ENCODE measurements around the gene VWC2. TPM values are rescaled to one million over a fixed set of nuclear protein-coding genes. Genes with fewer than 3 reads are reported as not detected.

Gene VWC2
- total RNA-seq, 2 donors from 2014 or later: 0.11 TPM; not detected in 1

DNA sequence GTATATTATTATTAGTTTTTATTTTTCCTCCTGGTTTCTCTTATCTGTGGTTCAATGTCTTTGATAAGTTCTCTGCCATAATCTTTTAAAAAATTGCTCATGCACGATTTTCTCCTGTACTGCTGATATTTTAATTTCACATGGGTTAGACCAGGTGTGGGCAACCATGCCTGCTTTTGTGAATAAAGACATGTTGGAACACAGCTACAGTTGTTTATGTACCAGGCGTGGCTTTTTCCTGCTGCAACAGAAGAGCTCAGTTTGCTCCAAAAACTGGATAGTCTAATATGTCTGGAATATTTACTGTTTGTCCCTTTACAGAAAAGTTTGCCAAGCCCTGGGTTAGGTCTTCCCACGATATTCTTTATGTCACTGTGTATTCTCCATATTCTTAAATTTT, 105.2 kb downstream of the VWC2 start:
- Histone ChIP-seq H3K4me1 (replicated peaks) (no peaks in the 10 kb centered on the region), H3K36me3 (no peaks in the 10 kb centered on the region), H3K27me3 (replicated peaks; ENCODE audit: insufficient read depth) (no peaks in the 10 kb centered on the region), H3K9me3 (no peaks in the 10 kb centered on the region), H3K4me3 (no peak overlapping the region), H3K27ac (peak overlapping the region in 1 of 2 donors; percentile 31)
- TF ChIP-seq POLR2AphosphoS5 (IDR thresholded peaks at IDR 0.05) (no peak), POLR2A (IDR thresholded peaks at IDR 0.05) (no peak)
- TF ChIP-seq, protein P1, sequence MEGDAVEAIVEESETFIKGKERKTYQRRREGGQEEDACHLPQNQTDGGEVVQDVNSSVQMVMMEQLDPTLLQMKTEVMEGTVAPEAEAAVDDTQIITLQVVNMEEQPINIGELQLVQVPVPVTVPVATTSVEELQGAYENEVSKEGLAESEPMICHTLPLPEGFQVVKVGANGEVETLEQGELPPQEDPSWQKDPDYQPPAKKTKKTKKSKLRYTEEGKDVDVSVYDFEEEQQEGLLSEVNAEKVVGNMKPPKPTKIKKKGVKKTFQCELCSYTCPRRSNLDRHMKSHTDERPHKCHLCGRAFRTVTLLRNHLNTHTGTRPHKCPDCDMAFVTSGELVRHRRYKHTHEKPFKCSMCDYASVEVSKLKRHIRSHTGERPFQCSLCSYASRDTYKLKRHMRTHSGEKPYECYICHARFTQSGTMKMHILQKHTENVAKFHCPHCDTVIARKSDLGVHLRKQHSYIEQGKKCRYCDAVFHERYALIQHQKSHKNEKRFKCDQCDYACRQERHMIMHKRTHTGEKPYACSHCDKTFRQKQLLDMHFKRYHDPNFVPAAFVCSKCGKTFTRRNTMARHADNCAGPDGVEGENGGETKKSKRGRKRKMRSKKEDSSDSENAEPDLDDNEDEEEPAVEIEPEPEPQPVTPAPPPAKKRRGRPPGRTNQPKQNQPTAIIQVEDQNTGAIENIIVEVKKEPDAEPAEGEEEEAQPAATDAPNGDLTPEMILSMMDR (IDR thresholded peaks at IDR 0.05): no peak
- peak; percentile 17 for DNase-seq (ENCODE audit: low spot score)
- WGBS: 31% methylated on average over 3 of the region's 3 CpGs
- intact Hi-C loops (cut with DNase I): no loop called here

DNA sequence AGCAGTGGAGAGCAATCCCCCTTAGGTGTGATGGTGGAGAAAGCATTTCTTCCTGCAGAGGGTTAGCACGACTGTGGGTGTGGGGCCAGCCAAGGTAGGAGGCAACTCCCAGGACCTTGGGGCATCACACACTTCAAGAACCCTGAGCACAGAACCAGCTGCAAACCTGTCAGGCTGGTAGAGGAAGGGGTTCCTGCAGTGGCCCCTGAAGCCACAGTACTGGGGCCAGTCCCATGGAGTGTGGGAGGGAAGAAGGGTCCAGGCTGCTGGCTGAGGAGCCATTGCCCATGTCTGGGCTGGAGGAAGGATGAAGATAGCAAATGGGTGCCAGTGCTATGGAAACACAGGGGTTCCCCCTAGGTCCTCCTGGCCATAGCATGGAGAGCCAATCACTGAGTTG, 110.5 kb downstream of the VWC2 start:
- intact Hi-C loops (cut with DNase I): no loop called here

DNA sequence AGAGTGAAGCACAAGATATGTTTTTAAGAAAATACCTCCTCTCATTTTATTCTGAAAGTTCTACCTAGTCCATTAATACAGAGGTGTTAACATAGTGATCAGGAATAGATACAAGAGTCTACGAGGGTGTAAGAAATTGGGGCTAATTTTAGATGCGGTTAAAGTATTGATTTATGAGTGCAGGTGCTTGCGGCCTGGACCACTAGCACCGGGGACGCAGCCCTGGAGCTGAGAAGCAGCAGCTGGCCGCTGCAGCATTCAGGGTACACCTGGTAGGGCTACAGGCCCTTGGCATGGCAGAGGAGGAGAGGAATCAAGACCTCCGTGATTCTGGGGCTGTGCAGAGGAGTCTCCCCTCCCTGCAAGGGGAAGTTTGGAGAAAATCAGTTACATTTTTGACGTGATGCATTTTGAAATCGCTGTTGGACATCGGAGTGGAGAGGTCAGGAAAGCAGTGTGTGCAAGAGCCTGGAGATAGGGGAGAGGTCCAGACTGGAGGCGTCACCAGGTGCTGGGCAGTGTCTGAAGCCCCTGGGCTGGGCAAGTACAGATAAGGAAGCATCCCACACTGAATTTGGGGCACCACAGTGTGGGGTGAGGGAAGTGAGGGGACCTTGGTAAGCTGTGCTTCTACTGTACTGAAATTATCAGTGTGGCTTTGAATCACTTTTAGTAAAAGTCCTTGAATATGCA, 112.3 kb downstream of the VWC2 start:
- intact Hi-C loops (cut with DNase I): no loop called here
- no peak for DNase-seq (ENCODE audit: low spot score)
- H3K27ac ChIP-seq: no peak overlapping the region
- no peaks in the 10 kb centered on the region for H3K27me3 ChIP-seq (replicated peaks; ENCODE audit: insufficient read depth)
- TF ChIP-seq POLR2A (IDR thresholded peaks at IDR 0.05): no peak
- TF ChIP-seq POLR2AphosphoS5 (IDR thresholded peaks at IDR 0.05): no peak
- TF ChIP-seq, protein P1 (IDR thresholded peaks at IDR 0.05): no peak
- 78% methylated on average over 11 of the region's 11 CpGs for WGBS
- no peaks in the 10 kb centered on the region for H3K9me3 ChIP-seq
- no peaks in the 10 kb centered on the region for H3K4me1 ChIP-seq (replicated peaks)
- H3K4me3 ChIP-seq: no peak overlapping the region
- H3K36me3 ChIP-seq: no peaks in the 10 kb centered on the region

More for the DNA sequence above, 110.5 kb downstream of the VWC2 start:
- TF ChIP-seq, protein P1 (IDR thresholded peaks at IDR 0.05): no peak
- TF ChIP-seq POLR2AphosphoS5 (IDR thresholded peaks at IDR 0.05) (no peak), POLR2A (IDR thresholded peaks at IDR 0.05) (no peak)
- 85% methylated on average over 1 of the region's 1 CpG for WGBS
- no peaks in the 10 kb centered on the region for H3K4me1 ChIP-seq (replicated peaks)
- no peaks in the 10 kb centered on the region for H3K27me3 ChIP-seq (replicated peaks; ENCODE audit: insufficient read depth)
- no peak overlapping the region for H3K27ac ChIP-seq
- H3K4me3 ChIP-seq: no peak overlapping the region
- DNase-seq (ENCODE audit: low spot score): no peak
- no peaks in the 10 kb centered on the region for H3K36me3 ChIP-seq
- H3K9me3 ChIP-seq: no peaks in the 10 kb centered on the region

DNA sequence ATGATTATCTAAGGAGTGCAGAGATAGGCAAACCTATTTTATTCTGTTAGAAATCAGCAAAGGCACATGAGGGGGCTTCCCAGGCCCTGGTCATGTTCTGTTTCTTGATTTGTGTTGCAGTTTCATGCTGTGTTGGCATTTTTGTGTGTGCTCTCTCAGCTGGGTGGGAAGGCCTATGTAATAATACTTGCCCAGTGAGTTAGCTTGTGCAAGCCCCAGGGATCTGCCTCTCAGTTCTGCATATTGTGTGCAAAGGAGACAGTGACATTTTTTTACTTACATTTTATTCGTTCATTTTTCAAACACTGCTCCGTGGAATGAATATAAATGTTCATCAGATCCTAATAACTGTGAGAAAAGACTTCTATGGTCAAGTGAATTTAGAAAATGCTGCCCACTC, 119.0 kb downstream of the VWC2 start:
- Histone ChIP-seq H3K27me3 (replicated peaks; ENCODE audit: insufficient read depth) (no peaks in the 10 kb centered on the region), H3K9me3 (no peaks in the 10 kb centered on the region), H3K4me1 (replicated peaks) (no peaks in the 10 kb centered on the region), H3K4me3 (no peak overlapping the region), H3K27ac (no peak overlapping the region), H3K36me3 (no peaks in the 10 kb centered on the region)
- 82% methylated on average over 2 of the region's 2 CpGs for WGBS
- no peak for TF ChIP-seq POLR2A (IDR thresholded peaks at IDR 0.05)
- no peak for TF ChIP-seq POLR2AphosphoS5 (IDR thresholded peaks at IDR 0.05)
- TF ChIP-seq, protein P1 (IDR thresholded peaks at IDR 0.05): no peak
- DNase-seq (ENCODE audit: low spot score): no peak
- intact Hi-C loops (cut with DNase I): no loop called here

DNA sequence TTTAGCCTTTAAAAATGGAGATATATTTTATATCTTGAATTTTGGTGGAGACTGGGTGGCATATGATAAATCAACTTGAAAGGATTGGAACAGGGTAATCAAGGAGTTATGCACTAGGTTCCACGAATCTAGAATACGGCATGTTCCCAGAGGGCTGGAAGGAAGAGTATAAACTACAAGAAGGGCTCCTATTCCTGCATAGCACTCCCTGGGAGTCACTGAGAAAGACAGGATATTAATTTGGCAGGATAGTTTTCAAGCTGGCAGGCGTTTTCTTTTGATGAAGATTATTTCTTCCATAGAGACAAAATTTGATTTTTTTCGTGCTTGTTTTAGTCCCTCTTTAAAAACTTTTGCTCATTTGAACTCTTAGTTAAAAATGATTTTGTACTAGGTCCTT, 119.7 kb downstream of the VWC2 start:
- H3K36me3 ChIP-seq: no peaks in the 10 kb centered on the region
- no peaks in the 10 kb centered on the region for H3K27me3 ChIP-seq (replicated peaks; ENCODE audit: insufficient read depth)
- no peak overlapping the region for H3K27ac ChIP-seq
- DNase-seq (ENCODE audit: low spot score): no peak
- intact Hi-C loops (cut with DNase I): no loop called here
- H3K9me3 ChIP-seq: no peaks in the 10 kb centered on the region
- no peaks in the 10 kb centered on the region for H3K4me1 ChIP-seq (replicated peaks)
- no peak overlapping the region for H3K4me3 ChIP-seq
- WGBS: 59% methylated on average over 4 of the region's 4 CpGs
- TF ChIP-seq, protein P1 (IDR thresholded peaks at IDR 0.05): no peak
- no peak for TF ChIP-seq POLR2AphosphoS5 (IDR thresholded peaks at IDR 0.05)
- TF ChIP-seq POLR2A (IDR thresholded peaks at IDR 0.05): no peak
